Memory B cell (primary cell): ENCODE measurements around the gene TUBA4A.

Experiments used
- ATAC-seq: fragments of 150-1000 bp; cut with Tn5 transposase; 2 replicates; pipeline ENCODE4 v1.10.0; 2021; ENCODE audit warnings: low read depth, mild to moderate bottlenecking, moderate library complexity
- DNase-seq, 2 donors: peaks; one replicate each; pipeline ENCODE4 v3.0.0; 2022; ENCODE audit warnings: low spot score in 2 of 2
- H3K27ac Mint-ChIP-seq: one replicate; pipeline ENCODE4 v1.8.0; 2022; ENCODE audit warnings: mild to moderate bottlenecking, moderate library complexity, mixed read lengths
- H3K27me3 Mint-ChIP-seq: one replicate; pipeline ENCODE4 v1.8.0; 2022; ENCODE audit warnings: mixed read lengths
- H3K36me3 Mint-ChIP-seq: one replicate; pipeline ENCODE4 v1.8.0; 2022; ENCODE audit warnings: mild to moderate bottlenecking, mixed read lengths
- H3K4me1 Mint-ChIP-seq: one replicate; pipeline ENCODE4 v1.8.0; 2022; ENCODE audit warnings: mixed read lengths
- H3K4me3 Mint-ChIP-seq: one replicate; pipeline ENCODE4 v1.8.0; 2022; ENCODE audit warnings: mild to moderate bottlenecking, moderate library complexity, mixed read lengths
- H3K9me3 Mint-ChIP-seq: one replicate; pipeline ENCODE4 v1.8.0; 2022; ENCODE audit warnings: mixed read lengths

Gene TUBA4A

GRCh38 chr2:219253753-219254589 is at the start of gene TUBA4A:
Gene TUBA4A, minus strand, starts transcription at chr2:219253918. Its CDS starts 60 bp downstream, at chr2:219253858.
- no peaks in the 10 kb centered on the region for H3K9me3 Mint-ChIP-seq
- peak; percentile 78 for ATAC-seq
- H3K36me3 Mint-ChIP-seq = peaks cover 18% of the 10 kb centered on the region
- H3K4me3 Mint-ChIP-seq = peak within 1 kb of the TSS; percentile 82
- peak within 1 kb of the TSS; percentile 91 for H3K27ac Mint-ChIP-seq
- H3K4me1 Mint-ChIP-seq = peaks cover 41% of the 10 kb centered on the region
- DNase-seq = peak; percentile 89 to 91
- no peaks in the 10 kb centered on the region for H3K27me3 Mint-ChIP-seq

GRCh38 chr2:219302412-219302968 is 48.8 kb upstream of the TUBA4A start:
- H3K4me3 Mint-ChIP-seq = no peak overlapping the region
- peaks cover 24% of the 10 kb centered on the region for H3K27me3 Mint-ChIP-seq
- no peaks in the 10 kb centered on the region for H3K4me1 Mint-ChIP-seq
- DNase-seq = no peak
- no peak overlapping the region for H3K27ac Mint-ChIP-seq
- no peaks in the 10 kb centered on the region for H3K9me3 Mint-ChIP-seq
- ATAC-seq = no peak
- no peaks in the 10 kb centered on the region for H3K36me3 Mint-ChIP-seq

- peaks cover 3% of the 10 kb centered on the region for H3K4me1 Mint-ChIP-seq
- H3K4me3 Mint-ChIP-seq = no peak overlapping the region
- H3K36me3 Mint-ChIP-seq = no peaks in the 10 kb centered on the region
- no peaks in the 10 kb centered on the region for H3K9me3 Mint-ChIP-seq
- peaks cover 18% of the 10 kb centered on the region for H3K27me3 Mint-ChIP-seq
- ATAC-seq (no peak), DNase-seq (no peak)
- no peak overlapping the region for H3K27ac Mint-ChIP-seq
These were observed 46.3 kb upstream of the TUBA4A start for GRCh38 chr2:219300022-219300421.

- H3K27ac Mint-ChIP-seq = no peak overlapping the region
- no peak for DNase-seq
These were observed 45.6 kb upstream of the TUBA4A start for GRCh38 chr2:219299372-219299760.

DNA sequence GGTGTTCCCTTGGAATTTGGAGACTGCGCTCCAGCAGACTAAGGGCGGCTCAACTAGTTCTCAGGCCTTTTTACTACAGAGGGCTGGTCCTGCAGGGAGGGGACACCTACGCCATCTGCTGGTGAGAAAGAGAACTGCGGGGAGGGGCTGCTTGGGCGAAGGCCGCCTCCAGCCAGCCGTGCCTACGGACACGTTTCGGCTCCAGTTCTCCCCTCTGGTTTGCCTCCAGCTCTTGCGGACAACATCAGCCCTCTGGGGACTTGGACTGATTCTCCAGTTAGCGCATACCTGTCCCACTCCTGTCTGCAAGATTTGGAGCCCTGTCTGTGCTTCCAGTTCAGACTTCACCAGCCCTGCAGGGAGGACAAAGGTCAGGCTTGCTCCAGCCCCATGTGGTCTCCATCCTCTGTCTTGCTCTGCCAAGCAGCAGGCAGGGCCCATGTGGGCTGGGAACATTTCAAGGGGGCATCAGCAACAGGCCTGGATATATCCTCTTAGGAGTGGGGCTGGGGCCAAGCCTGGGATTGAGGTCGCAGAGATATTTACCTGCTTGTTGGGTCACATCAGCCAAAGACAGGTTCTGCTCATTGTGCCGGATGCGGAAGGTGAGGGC is 45.1 kb upstream of the TUBA4A start:
- H3K4me3 Mint-ChIP-seq = no peak overlapping the region

More at GRCh38 chr2:219299372-219299760, 45.6 kb upstream of the TUBA4A start:
- peaks cover 13% of the 10 kb centered on the region for H3K27me3 Mint-ChIP-seq
- no peak overlapping the region for H3K4me3 Mint-ChIP-seq
- H3K9me3 Mint-ChIP-seq = no peaks in the 10 kb centered on the region
- no peaks in the 10 kb centered on the region for H3K36me3 Mint-ChIP-seq
- ATAC-seq = no peak
- peaks cover 5% of the 10 kb centered on the region for H3K4me1 Mint-ChIP-seq

DNA sequence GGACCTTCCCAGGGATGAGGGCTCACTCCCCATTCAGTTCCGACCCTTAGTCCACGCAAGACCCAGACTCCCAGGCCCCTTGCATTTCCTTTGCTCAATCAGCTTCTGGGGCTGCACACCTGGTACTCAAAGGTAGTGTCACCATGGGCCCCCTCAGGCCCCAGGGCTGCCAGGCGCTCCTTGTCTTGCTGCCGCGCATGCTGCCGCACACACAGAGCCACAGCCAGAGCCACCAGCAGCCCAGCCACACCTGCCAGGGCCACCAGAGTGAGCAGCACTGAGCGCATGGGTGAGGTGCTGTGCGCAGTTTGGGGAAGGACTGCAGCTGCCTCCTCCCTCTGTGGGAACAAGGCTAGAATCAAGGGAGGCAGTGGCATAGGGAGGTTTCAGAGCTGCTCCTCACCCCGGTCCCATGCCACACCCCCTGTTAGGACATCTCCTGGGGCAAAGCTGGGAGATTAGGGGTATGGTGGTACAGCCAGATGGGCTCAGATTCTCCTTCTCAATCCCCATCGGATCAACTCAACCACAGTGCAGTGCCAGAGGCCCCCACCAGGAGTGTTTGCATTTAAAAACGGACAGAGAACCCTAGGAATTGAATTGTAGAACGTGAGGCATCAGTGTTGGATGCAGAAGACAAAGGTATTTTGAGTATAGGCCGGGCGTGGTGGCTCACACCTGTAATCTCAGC is 44.2 kb upstream of the TUBA4A start:
- Mint-ChIP-seq H3K36me3 (no peaks in the 10 kb centered on the region), H3K27ac (no peak overlapping the region), H3K9me3 (no peaks in the 10 kb centered on the region), H3K4me3 (no peak overlapping the region), H3K4me1 (peaks cover 10% of the 10 kb centered on the region), H3K27me3 (peaks cover 9% of the 10 kb centered on the region)
- ATAC-seq = no peak
- DNase-seq = no peak

More for the DNA sequence above, 45.1 kb upstream of the TUBA4A start:
- Mint-ChIP-seq H3K9me3 (no peaks in the 10 kb centered on the region), H3K4me1 (peaks cover 10% of the 10 kb centered on the region), H3K36me3 (no peaks in the 10 kb centered on the region), H3K27me3 (peaks cover 12% of the 10 kb centered on the region), H3K27ac (no peak overlapping the region)
- peak; percentile 61 for ATAC-seq
- DNase-seq = peak; percentile 97 to 99

DNA sequence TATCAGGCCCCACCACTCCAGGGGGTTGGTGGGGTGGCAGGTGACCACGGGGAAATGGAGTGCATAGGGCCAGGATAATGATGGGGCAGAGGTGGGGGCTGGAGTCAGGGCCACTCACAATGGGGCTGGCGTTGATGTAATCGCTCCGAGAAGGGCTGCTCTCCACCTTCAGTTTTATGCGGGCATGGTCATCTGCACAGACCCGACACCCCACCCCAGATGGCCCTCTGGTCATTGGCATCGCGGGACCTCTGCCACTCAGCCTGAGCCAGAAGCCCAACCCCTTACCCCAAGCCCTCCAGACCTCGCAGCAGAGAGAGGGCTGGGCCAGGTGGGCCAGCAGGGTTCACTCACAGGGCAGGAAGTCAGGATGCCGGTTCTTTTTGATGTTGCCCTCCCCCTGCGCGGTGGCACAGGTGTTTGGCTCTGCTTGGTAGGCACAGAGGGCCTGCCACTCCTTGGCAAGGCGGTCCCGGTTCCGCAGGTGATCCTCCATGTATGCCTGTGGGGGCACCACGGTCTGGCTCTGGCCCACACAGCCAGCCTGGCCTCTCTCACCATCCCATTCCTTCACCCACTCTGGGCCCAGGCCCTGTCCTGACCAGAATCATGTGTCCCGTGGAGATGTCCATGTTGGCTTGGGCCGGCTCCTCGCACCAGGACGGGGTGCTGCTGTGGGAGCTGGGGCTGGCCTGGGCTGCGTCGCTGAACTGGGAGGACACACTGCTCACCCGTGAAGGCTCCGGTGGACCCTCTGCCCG is 43.1 kb upstream of the TUBA4A start:
- Mint-ChIP-seq H3K9me3 (no peaks in the 10 kb centered on the region), H3K27me3 (peaks cover 5% of the 10 kb centered on the region), H3K4me3 (no peak overlapping the region), H3K36me3 (no peaks in the 10 kb centered on the region), H3K4me1 (peaks cover 10% of the 10 kb centered on the region), H3K27ac (no peak overlapping the region)
- ATAC-seq (no peak), DNase-seq (no peak)

- no peak for DNase-seq
- ATAC-seq = no peak
- Mint-ChIP-seq H3K27me3 (peaks cover 3% of the 10 kb centered on the region), H3K4me3 (no peak overlapping the region), H3K9me3 (no peaks in the 10 kb centered on the region), H3K27ac (no peak overlapping the region), H3K36me3 (no peaks in the 10 kb centered on the region), H3K4me1 (peaks cover 10% of the 10 kb centered on the region)
These were observed 42.4 kb upstream of the TUBA4A start for GRCh38 chr2:219296142-219296541.

DNA sequence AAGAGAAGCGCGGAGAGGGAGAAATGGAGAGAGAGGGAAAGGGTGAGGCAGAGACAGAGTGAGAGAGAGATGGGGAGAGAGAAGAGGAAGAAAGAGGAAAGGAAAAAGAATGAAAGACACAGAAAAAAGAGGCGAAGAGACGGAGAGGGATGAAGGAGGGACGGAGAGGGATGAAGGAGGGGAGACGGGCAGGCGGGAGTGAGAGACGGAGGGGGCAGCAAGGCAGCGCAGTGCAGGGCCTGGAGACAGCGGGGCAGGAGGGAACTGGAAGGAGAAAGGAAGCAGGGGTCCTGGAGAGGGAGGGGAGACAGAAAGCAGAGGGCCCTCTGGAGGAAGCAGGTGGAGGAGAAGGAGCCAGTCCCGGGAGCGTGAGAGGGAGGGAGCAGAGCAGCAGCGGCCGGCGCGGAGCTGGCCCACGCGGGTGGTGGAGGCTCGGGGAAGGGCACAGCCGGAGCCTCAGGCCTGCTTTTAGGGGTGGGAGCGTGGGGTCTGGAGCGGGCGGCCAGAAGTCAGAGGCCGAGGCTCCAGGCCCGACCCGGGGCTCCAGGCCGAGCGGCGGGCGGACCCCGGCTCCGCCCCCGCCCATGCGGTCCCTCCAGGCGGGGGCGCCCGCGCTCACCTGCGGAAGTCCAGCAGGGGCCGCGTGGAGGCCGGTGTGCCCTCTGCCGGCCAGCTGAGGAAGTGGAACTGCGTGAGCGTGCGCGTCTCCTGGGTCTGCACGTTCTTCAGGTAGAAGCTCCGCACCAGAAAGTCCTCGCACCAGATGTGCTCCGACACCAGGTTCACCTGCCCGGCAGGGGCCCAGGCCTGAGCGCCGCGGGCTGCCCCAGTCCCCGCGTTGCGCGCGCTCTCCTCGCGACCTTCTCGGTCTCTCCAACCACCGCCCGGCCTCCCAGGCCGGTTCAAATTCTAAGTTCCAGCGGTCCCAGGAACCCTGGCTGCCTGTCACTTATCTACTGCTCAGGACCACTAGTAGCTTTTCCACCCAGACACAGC is 40.9 kb upstream of the TUBA4A start:
- Mint-ChIP-seq H3K27me3 (no peaks in the 10 kb centered on the region), H3K9me3 (no peaks in the 10 kb centered on the region), H3K4me3 (peak overlapping the region; percentile 90), H3K27ac (peak overlapping the region; percentile 92), H3K36me3 (no peaks in the 10 kb centered on the region), H3K4me1 (peaks cover 10% of the 10 kb centered on the region)
- ATAC-seq (peak; percentile 89), DNase-seq (peak; percentile 92 to 95)

DNA sequence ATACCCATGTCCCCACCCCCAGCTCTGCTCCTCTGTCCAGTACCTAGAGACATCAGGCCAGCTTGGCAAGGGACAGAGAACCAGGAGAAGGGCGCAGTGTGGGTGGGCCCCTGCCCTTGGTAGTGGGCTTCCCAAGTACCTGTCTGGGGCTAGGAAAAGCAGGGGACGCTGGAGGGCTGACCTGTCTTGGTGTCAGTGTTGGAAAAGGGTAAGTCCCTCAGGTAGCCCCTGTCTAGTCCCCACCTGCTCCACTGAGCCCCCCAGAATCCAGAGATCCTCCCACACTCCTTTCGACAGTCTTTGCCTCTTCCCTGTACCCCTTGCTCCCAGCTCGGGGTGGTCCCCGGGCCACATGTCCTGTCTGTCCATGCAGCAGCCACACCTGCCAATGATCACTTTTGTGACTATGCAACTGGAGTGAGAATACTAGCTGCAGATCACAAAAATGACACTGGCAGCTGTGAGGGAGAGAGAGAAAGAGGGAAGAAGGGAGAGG is 40.1 kb upstream of the TUBA4A start:
- Mint-ChIP-seq H3K27ac (peak overlapping the region; percentile 92), H3K4me1 (peaks cover 10% of the 10 kb centered on the region), H3K9me3 (no peaks in the 10 kb centered on the region), H3K4me3 (peak overlapping the region; percentile 90), H3K36me3 (no peaks in the 10 kb centered on the region), H3K27me3 (no peaks in the 10 kb centered on the region)
- DNase-seq = no peak
- no peak for ATAC-seq

- H3K27me3 Mint-ChIP-seq = no peaks in the 10 kb centered on the region
- H3K4me3 Mint-ChIP-seq = no peak overlapping the region
- no peak overlapping the region for H3K27ac Mint-ChIP-seq
- ATAC-seq (no peak), DNase-seq (no peak)
- no peaks in the 10 kb centered on the region for H3K36me3 Mint-ChIP-seq
- peaks cover 10% of the 10 kb centered on the region for H3K4me1 Mint-ChIP-seq
- no peaks in the 10 kb centered on the region for H3K9me3 Mint-ChIP-seq
These were observed 38.9 kb upstream of the TUBA4A start for GRCh38 chr2:219292616-219293015.

- Mint-ChIP-seq H3K27ac (no peak overlapping the region), H3K36me3 (no peaks in the 10 kb centered on the region), H3K4me1 (peaks cover 10% of the 10 kb centered on the region), H3K9me3 (no peaks in the 10 kb centered on the region), H3K27me3 (no peaks in the 10 kb centered on the region), H3K4me3 (no peak overlapping the region)
- no peak for DNase-seq
- no peak for ATAC-seq
These were observed 38.3 kb upstream of the TUBA4A start for GRCh38 chr2:219291910-219292490.
